Transverse colon (tissue), 4 donors: ENCODE data around the gene TMEM269. TPM values are rescaled to one million over a fixed set of nuclear protein-coding genes. Genes with fewer than 3 reads are reported as not detected.

ENCODE experiments used
- DNase-seq: peaks from one replicate; pipeline ENCODE4 v3.0.0-alpha.2; 2019
- H3K27ac ChIP-seq, 4 donors: fragments of 200-600 bp; sonication (generic); 2 replicates each; pipeline ENCODE4 v1.5.1; 2016 to 2018; ENCODE audit warnings: inconsistent platforms in 4 of 4
- H3K27me3 ChIP-seq: fragments of 200-600 bp; sonication (generic); 2 replicates; pipeline ENCODE4 v1.5.1; 2017; ENCODE audit warnings: inconsistent platforms
- H3K36me3 ChIP-seq, 4 donors: fragments of 200-600 bp; sonication (generic); 2 replicates each; pipeline ENCODE4 v1.5.1; 2017 to 2019; ENCODE audit warnings: inconsistent platforms in 4 of 4
- H3K4me1 ChIP-seq, 4 donors: fragments of 200-600 bp; sonication (generic); 2 replicates each; pipeline ENCODE4 v1.5.1; 2017 to 2020; ENCODE audit warnings: inconsistent platforms in 4 of 4
- H3K4me3 ChIP-seq, 4 donors: fragments of 200-600 bp; sonication (generic); 1 replicate in 1 of 4; 2 replicates in 3 of 4; pipeline versions ENCODE4 v1.5.1 to v1.6.1; 2017 to 2019; ENCODE audit warnings: inconsistent platforms in 4 of 4
- H3K9me3 ChIP-seq, 2 donors: fragments of 200-600 bp; sonication (generic); 2 replicates each; pipeline ENCODE4 v1.5.1; 2017 to 2019; ENCODE audit warnings: inconsistent platforms in 2 of 2
- EP300 ChIP-seq: sonication (generic); formaldehyde crosslinking; IDR thresholded peaks from one replicate; pipeline ENCODE4 v1.6.1; 2017; ENCODE audit warnings: antibody characterized with exemption, low read depth
- POLR2A ChIP-seq: fragments of 450-650 bp; IDR thresholded peaks from one replicate; pipeline ENCODE4 v1.6.1; 2016; ENCODE audit warnings: antibody characterized with exemption, mild to moderate bottlenecking, moderate library complexity
- POLR2AphosphoS5 ChIP-seq, 3 donors: sonication (generic); formaldehyde crosslinking; IDR thresholded peaks; one replicate each; pipeline ENCODE4 v1.6.1; 2016; ENCODE audit warnings: antibody characterized with exemption in 3 of 3
- WGBS, 2 donors: methylation state at CpG; one replicate each; pipeline ENCODE4 v1.1.5; 2018; ENCODE audit warnings: low coverage in 1 of 2; 5-methylcytosine and 5-hydroxymethylcytosine counted together
- in situ Hi-C, 4 donors: fragments of 200-750 bp; cut with MboI; loops; one replicate each; pipeline versions ENCODE4 v1.15.0 to v1.15.1; 2017; ENCODE audit warnings: low sequenced_read_pairs in 3 of 4, low pct_ligation_motif_present in 1 of 4, low pct_unique_long_range_greater_than_20kb in 1 of 4
- intact Hi-C: fragments of 100-400 bp; cut with DNase I; formaldehyde crosslinking; loops from one replicate; pipeline ENCODE4 v1.15.1; 2023; ENCODE audit warnings: low total_unique reads
- total RNA-seq, 4 donors: library from RNA; depleted of rRNA; stranded (reverse); fragments of >200 nt; gene quantifications; one replicate each; pipeline ENCODE4 v1.1.0, GENCODE V29; 2016
- TF ChIP-seq, protein P1 (sequence below), 5 experiments: fragments of 200-600 bp in 3 of 5; fragments of 450-650 bp in 2 of 5; sonication (generic) in 3 of 5; IDR thresholded peaks; 1 replicate in 2 of 5; 2 replicates in 3 of 5; pipeline ENCODE4 v1.5.1; 2016 to 2017; ENCODE audit warnings: antibody characterized with exemption in 5 of 5, inconsistent platforms in 3 of 5, mild to moderate bottlenecking in 2 of 5, moderate library complexity in 1 of 5

The TMEM269 gene
- total RNA-seq, 4 donors from 2014 or later, result 0.37 TPM; not detected in 3

- no peak for DNase-seq
- TF ChIP-seq, protein P1, sequence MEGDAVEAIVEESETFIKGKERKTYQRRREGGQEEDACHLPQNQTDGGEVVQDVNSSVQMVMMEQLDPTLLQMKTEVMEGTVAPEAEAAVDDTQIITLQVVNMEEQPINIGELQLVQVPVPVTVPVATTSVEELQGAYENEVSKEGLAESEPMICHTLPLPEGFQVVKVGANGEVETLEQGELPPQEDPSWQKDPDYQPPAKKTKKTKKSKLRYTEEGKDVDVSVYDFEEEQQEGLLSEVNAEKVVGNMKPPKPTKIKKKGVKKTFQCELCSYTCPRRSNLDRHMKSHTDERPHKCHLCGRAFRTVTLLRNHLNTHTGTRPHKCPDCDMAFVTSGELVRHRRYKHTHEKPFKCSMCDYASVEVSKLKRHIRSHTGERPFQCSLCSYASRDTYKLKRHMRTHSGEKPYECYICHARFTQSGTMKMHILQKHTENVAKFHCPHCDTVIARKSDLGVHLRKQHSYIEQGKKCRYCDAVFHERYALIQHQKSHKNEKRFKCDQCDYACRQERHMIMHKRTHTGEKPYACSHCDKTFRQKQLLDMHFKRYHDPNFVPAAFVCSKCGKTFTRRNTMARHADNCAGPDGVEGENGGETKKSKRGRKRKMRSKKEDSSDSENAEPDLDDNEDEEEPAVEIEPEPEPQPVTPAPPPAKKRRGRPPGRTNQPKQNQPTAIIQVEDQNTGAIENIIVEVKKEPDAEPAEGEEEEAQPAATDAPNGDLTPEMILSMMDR (IDR thresholded peaks at IDR 0.05), result no peak
- no peak for TF ChIP-seq EP300
- no peak for TF ChIP-seq POLR2A
- TF ChIP-seq POLR2AphosphoS5 (IDR thresholded peaks at IDR 0.05), result no peak
- Histone ChIP-seq H3K4me1 (no peaks in the 10 kb centered on the region), H3K9me3 (no peaks in the 10 kb centered on the region), H3K27me3 (no peaks in the 10 kb centered on the region), H3K36me3 (no peaks in the 10 kb centered on the region), H3K27ac (no peak overlapping the region), H3K4me3 (no peak overlapping the region)
- in situ Hi-C loops, result no loop called here
- intact Hi-C loops, result no loop called here
- 80 to 83% methylated on average over 4 of the region's 4 CpGs for WGBS, 2 donors
These were observed 49.2 kb downstream of the TMEM269 start for GRCh38 chr1:42833981-42834380.

GRCh38 chr1:42834803-42835202 lies 50.0 kb downstream of the TMEM269 start:
- TF ChIP-seq POLR2AphosphoS5 (IDR thresholded peaks at IDR 0.05), result no peak
- TF ChIP-seq, protein P1 (IDR thresholded peaks at IDR 0.05), result no peak
- TF ChIP-seq EP300, result no peak
- no peak for TF ChIP-seq POLR2A
- intact Hi-C loops, result no loop called here
- H3K27ac ChIP-seq, result no peak overlapping the region
- WGBS, 2 donors, result 89 to 100% methylated on average over 2 to 5 of the region's 5 CpGs
- no peak overlapping the region for H3K4me3 ChIP-seq
- DNase-seq, result no peak
- H3K4me1 ChIP-seq, result no peaks in the 10 kb centered on the region
- in situ Hi-C loops, result no loop called here
- H3K27me3 ChIP-seq, result no peaks in the 10 kb centered on the region
- H3K36me3 ChIP-seq, result no peaks in the 10 kb centered on the region
- no peaks in the 10 kb centered on the region for H3K9me3 ChIP-seq

DNA sequence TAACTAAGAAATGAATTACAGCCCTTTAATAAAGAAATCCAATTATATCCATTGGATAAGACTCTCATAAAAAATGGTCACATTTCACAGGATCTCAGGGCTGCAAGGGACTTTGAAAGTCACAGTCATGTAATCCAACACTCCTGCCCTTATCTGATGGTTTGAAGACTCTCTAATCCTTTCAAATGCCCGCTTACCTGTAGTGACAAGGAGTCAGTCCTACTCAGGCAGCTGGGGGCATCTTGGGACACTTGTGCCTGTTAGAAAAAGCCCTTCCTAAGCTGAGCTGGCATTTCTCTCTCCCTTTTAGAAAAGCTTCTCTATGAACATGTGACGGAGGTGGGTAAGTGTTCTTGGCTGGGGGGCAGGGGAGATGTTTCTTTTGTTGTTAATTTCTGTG lies 50.6 kb downstream of the TMEM269 start:
- Histone ChIP-seq H3K4me3 (no peak overlapping the region), H3K27ac (no peak overlapping the region), H3K4me1 (no peaks in the 10 kb centered on the region), H3K36me3 (no peaks in the 10 kb centered on the region), H3K27me3 (no peaks in the 10 kb centered on the region), H3K9me3 (no peaks in the 10 kb centered on the region)
- DNase-seq, result no peak
- in situ Hi-C loops, result no loop called here
- TF ChIP-seq POLR2AphosphoS5 (IDR thresholded peaks at IDR 0.05), result no peak
- TF ChIP-seq, protein P1 (IDR thresholded peaks at IDR 0.05), result no peak
- TF ChIP-seq EP300, result no peak
- no peak for TF ChIP-seq POLR2A
- intact Hi-C loops, result no loop called here
- 94 to 98% methylated on average over 2 of the region's 2 CpGs for WGBS, 2 donors

DNA sequence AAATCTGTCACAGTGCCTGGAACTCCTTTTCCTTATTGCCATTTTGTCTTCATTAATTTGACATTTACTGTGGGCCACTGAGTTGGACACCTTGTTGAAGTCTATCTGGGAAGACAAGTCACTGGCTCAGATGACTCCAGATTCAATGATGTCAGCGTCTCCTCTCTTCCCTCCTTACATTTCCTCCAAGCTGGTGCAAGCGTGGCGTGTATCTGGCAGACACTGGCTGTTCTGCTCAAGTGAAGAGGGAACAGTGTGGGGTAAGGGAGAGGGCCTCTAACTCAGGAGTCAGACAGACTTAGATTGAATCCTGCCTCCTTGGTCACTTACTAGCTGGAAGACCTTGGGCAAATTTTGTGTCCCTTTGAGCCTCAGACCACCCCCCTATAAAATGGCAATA lies 52.9 kb downstream of the TMEM269 start:
- WGBS, 2 donors, result 57 to 100% methylated on average over 1 to 3 of the region's 3 CpGs
- in situ Hi-C loops (no loop called here), intact Hi-C loops (no loop called here)
- H3K27ac ChIP-seq, result no peak overlapping the region
- H3K4me1 ChIP-seq, result no peaks in the 10 kb centered on the region
- no peaks in the 10 kb centered on the region for H3K36me3 ChIP-seq
- TF ChIP-seq POLR2A (no peak), POLR2AphosphoS5 (IDR thresholded peaks at IDR 0.05) (no peak), EP300 (no peak)
- TF ChIP-seq, protein P1 (IDR thresholded peaks at IDR 0.05), result no peak
- no peak overlapping the region for H3K4me3 ChIP-seq
- DNase-seq, result no peak
- H3K27me3 ChIP-seq, result no peaks in the 10 kb centered on the region
- no peaks in the 10 kb centered on the region for H3K9me3 ChIP-seq
